ENCODE data around the gene CTSO.

Gene CTSO

GRCh38 chr4:155966171-155966570 lies 12.5 kb upstream of the CTSO start:
- TF ChIP-seq ZNF8 (CRISPR knock-in tag; IDR thresholded peaks at IDR 0.05): no peak
- TF ChIP-seq SNAI2 (CRISPR knock-in tag; IDR thresholded peaks at IDR 0.05): no peak
- TF ChIP-seq ISL1 (CRISPR knock-in tag; IDR thresholded peaks at IDR 0.05): no peak
- no peak for TF ChIP-seq TCF4 (CRISPR knock-in tag; IDR thresholded peaks at IDR 0.05; ENCODE audit: borderline replicate concordance)
- TF ChIP-seq ZC3H10 (CRISPR knock-in tag; IDR thresholded peaks at IDR 0.05): no peak
- no peak for TF ChIP-seq ARNTL (CRISPR knock-in tag; IDR thresholded peaks at IDR 0.05; ENCODE audit: borderline replicate concordance, low read depth)
- no peak for TF ChIP-seq ZNF565 (CRISPR knock-in tag; conservative IDR thresholded peaks at IDR 0.05; ENCODE audit: low read depth)
- no peak for TF ChIP-seq TOX (CRISPR knock-in tag; IDR thresholded peaks at IDR 0.05; ENCODE audit: borderline replicate concordance)
- TF ChIP-seq BACH2 (CRISPR knock-in tag; IDR thresholded peaks at IDR 0.05; ENCODE audit: borderline replicate concordance): no peak
- no peak for TF ChIP-seq RARB (CRISPR knock-in tag; IDR thresholded peaks at IDR 0.05)
- no peak for TF ChIP-seq ESRRG (CRISPR knock-in tag; IDR thresholded peaks at IDR 0.05)
- no peak for TF ChIP-seq ZFP30 (CRISPR knock-in tag; IDR thresholded peaks at IDR 0.05)
- TF ChIP-seq, protein P1, sequence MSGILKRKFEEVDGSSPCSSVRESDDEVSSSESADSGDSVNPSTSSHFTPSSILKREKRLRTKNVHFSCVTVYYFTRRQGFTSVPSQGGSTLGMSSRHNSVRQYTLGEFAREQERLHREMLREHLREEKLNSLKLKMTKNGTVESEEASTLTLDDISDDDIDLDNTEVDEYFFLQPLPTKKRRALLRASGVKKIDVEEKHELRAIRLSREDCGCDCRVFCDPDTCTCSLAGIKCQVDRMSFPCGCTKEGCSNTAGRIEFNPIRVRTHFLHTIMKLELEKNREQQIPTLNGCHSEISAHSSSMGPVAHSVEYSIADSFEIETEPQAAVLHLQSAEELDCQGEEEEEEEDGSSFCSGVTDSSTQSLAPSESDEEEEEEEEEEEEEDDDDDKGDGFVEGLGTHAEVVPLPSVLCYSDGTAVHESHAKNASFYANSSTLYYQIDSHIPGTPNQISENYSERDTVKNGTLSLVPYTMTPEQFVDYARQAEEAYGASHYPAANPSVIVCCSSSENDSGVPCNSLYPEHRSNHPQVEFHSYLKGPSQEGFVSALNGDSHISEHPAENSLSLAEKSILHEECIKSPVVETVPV (CRISPR knock-in tag; IDR thresholded peaks at IDR 0.05): no peak
- no peak for TF ChIP-seq ZNF70 (CRISPR knock-in tag; IDR thresholded peaks at IDR 0.05)
- TF ChIP-seq, protein P2, sequence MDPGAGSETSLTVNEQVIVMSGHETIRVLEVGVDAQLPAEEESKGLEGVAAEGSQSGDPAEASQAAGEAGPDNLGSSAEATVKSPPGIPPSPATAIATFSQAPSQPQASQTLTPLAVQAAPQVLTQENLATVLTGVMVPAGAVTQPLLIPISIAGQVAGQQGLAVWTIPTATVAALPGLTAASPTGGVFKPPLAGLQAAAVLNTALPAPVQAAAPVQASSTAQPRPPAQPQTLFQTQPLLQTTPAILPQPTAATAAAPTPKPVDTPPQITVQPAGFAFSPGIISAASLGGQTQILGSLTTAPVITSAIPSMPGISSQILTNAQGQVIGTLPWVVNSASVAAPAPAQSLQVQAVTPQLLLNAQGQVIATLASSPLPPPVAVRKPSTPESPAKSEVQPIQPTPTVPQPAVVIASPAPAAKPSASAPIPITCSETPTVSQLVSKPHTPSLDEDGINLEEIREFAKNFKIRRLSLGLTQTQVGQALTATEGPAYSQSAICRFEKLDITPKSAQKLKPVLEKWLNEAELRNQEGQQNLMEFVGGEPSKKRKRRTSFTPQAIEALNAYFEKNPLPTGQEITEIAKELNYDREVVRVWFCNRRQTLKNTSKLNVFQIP (CRISPR knock-in tag; IDR thresholded peaks at IDR 0.05; ENCODE audit: borderline replicate concordance, low read depth): no peak
- TF ChIP-seq, protein P3, sequence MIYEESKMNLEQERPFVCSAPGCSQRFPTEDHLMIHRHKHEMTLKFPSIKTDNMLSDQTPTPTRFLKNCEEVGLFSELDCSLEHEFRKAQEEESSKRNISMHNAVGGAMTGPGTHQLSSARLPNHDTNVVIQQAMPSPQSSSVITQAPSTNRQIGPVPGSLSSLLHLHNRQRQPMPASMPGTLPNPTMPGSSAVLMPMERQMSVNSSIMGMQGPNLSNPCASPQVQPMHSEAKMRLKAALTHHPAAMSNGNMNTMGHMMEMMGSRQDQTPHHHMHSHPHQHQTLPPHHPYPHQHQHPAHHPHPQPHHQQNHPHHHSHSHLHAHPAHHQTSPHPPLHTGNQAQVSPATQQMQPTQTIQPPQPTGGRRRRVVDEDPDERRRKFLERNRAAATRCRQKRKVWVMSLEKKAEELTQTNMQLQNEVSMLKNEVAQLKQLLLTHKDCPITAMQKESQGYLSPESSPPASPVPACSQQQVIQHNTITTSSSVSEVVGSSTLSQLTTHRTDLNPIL (CRISPR knock-in tag; IDR thresholded peaks at IDR 0.05; ENCODE audit: low read depth): no peak
- TF ChIP-seq ZFP3 (CRISPR knock-in tag; IDR thresholded peaks at IDR 0.05): no peak
- no peak for TF ChIP-seq PPARA (CRISPR knock-in tag; IDR thresholded peaks at IDR 0.05; ENCODE audit: borderline replicate concordance)

DNA sequence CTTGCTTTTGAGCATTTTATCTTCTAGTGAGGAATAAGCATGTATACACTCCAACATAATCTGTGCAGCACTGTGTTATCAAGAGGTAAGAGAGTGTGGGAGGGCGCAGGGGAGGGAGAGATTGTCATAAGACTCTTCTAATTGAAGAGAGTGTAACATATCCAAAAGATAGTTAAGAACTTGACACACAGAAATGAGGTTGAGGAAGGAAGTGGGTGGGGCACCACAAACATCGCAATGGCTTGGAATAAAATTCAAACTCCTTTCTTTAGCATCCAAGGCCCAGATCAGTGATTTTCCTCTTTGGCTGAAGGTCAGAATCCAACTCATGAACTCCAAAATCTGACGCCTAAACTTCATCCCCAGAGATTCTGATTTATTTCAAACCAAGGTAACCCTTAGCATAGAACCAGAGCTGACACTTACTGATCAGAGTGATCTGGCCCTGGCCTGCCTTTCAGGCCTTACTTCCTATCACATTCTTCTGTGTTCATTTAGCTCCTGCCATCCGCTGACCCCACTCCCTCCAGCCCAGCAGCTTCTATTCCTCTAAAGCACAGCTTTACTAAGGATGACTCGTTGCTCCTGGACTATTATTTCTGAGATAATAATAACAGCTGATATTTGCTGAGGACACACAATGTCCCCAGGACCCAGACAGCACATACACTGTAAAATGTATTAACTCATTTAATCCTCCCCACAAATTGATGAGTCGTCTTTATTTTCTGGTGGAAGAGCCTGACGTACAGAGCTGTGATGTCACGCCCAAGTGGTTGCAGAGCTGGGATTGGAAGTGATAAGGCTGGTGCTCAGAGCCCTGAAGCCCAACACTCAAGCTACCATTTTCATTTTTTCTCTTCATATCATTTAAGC lies 10.6 kb upstream of the CTSO start:
- ATAC-seq: no peak
- TF ChIP-seq ZFP3 (CRISPR knock-in tag; IDR thresholded peaks at IDR 0.05): no peak
- no peak for TF ChIP-seq PPARA (CRISPR knock-in tag; IDR thresholded peaks at IDR 0.05; ENCODE audit: borderline replicate concordance)
- no peak for TF ChIP-seq ZNF8 (CRISPR knock-in tag; IDR thresholded peaks at IDR 0.05)
- no peak for TF ChIP-seq TOX (CRISPR knock-in tag; IDR thresholded peaks at IDR 0.05; ENCODE audit: borderline replicate concordance)
- no peak for TF ChIP-seq ESRRG (CRISPR knock-in tag; IDR thresholded peaks at IDR 0.05)
- no peak for TF ChIP-seq ZFP30 (CRISPR knock-in tag; IDR thresholded peaks at IDR 0.05)
- TF ChIP-seq ARNTL (CRISPR knock-in tag; IDR thresholded peaks at IDR 0.05; ENCODE audit: borderline replicate concordance, low read depth): no peak
- no peak for TF ChIP-seq RARB (CRISPR knock-in tag; IDR thresholded peaks at IDR 0.05)
- TF ChIP-seq TCF4 (CRISPR knock-in tag; IDR thresholded peaks at IDR 0.05; ENCODE audit: borderline replicate concordance): no peak
- TF ChIP-seq ZNF565 (CRISPR knock-in tag; conservative IDR thresholded peaks at IDR 0.05; ENCODE audit: low read depth): no peak
- no peak for TF ChIP-seq CSDC2 (CRISPR knock-in tag; IDR thresholded peaks at IDR 0.05)
- TF ChIP-seq SNAI2 (CRISPR knock-in tag; IDR thresholded peaks at IDR 0.05): no peak
- TF ChIP-seq, protein P1 (CRISPR knock-in tag; IDR thresholded peaks at IDR 0.05): no peak
- TF ChIP-seq, protein P3 (CRISPR knock-in tag; IDR thresholded peaks at IDR 0.05; ENCODE audit: low read depth): no peak
- TF ChIP-seq TSHZ2 (CRISPR knock-in tag; IDR thresholded peaks at IDR 0.05): no peak
- no peak for TF ChIP-seq ZC3H10 (CRISPR knock-in tag; IDR thresholded peaks at IDR 0.05)
- no peak for TF ChIP-seq ISL1 (CRISPR knock-in tag; IDR thresholded peaks at IDR 0.05)

More at GRCh38 chr4:155966171-155966570, 12.5 kb upstream of the CTSO start:
- no peak for ATAC-seq

Data from SK-N-SH treated with all-trans-retinoic acid at 6 μM for 48 hours (cell line).